Measurements from ENCODE around the gene MBOAT2.
"Not testable (repeated sequence)": the region's sequence is repeated elsewhere in the genome, so short reads cannot be mapped to it uniquely, and the experiment has no call there.

Gene MBOAT2

DNA sequence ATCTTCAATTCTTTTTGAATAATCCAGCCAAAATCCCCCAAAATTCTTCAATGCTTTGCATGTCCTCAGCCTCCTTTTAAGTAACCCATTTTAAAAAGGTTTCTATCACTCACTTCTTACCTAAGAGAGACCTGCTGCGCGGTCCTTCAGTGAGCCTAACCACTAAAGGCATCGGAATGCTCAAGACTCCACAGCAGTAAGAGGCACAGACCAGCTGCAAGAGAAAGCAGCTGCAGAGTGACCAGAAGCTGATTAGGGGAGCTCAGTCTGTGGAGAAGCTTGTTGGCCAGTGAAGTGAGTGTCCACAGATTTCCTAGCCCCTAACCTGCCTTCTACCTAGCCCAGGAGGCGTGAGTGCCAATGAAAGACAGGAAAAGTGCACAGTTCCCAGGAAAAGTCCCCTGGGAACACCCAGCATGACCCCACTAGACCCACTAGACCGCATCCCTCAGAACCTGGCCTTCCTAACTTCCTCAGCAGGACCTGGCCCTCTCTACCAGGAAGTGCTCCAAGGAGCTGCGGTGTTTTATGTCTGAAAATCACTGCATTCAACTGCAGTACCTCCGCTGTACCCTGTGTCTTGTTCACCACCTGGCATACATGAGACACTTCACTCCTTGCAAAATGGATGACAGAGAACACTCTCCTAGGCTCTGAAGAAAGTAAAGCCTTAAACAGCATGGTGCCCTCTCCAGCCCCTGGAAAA is 10.1 kb downstream of the MBOAT2 start:
- DNase-seq (ENCODE audit: low read depth), result no peak

DNA sequence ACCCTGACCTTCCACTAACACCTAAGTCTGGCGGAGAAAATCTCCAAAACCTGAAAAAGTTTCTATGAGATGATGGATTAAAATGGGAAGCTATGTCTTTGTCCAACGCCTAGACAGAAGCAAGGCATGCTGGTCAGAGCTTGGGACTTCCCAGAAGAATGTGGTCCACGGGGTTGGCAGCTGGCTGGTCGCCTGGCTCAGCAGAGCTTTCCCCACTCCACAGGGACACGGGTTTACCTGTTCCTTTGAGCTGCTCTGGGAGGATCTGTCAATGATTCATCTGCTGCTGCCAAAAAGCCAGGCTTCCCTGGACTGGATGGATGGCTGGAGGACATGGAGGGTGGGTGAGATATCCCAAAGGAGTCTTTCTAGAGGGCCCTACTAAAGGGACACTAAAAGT is 10.8 kb downstream of the MBOAT2 start:
- DNase-seq (ENCODE audit: low read depth), result no peak

DNA sequence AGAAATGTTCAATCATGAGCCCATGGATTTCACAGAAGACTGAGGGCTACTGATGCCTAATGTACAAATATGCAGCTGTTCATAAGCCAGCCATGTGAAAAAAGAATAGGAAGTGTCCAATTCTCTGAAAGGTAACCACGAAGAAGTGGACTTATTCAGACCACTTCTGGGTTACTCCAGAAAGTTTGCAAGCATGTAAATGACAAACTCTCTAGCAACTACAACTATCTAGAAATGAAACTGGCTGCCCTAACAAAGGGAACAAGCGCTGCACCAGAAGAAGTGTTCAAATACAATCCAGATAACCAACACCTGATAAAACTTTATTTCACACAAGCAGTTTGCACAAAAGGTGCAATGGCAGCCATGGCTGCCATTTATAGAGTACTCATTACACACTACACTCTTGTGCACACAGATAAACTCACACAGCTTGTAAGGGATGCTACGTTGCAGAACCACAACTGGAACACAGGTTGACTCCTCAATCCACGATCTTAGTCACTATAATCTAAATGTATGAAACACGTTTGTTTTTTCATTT is 13.9 kb downstream of the MBOAT2 start:
- no peak for DNase-seq (ENCODE audit: low read depth)

DNA sequence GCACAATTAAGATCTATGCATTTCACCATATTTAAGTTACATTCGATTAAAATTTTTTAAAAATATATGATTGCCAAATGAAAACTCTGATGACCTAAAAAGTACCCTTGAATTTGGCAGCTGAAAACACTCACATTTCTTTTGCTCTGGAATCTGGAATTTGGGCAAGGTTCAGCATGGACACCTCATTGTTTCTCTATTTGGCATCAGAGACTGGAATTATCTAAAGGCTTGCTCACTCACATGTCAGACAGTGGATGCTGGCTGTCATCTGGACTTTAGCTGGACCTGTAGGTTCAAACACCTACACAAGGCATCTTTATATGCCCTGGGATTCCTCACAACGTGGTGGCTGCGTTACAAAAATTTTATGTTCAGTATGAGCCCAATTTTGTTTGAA is 16.1 kb downstream of the MBOAT2 start:
- no peak for DNase-seq (ENCODE audit: low read depth)

DNA sequence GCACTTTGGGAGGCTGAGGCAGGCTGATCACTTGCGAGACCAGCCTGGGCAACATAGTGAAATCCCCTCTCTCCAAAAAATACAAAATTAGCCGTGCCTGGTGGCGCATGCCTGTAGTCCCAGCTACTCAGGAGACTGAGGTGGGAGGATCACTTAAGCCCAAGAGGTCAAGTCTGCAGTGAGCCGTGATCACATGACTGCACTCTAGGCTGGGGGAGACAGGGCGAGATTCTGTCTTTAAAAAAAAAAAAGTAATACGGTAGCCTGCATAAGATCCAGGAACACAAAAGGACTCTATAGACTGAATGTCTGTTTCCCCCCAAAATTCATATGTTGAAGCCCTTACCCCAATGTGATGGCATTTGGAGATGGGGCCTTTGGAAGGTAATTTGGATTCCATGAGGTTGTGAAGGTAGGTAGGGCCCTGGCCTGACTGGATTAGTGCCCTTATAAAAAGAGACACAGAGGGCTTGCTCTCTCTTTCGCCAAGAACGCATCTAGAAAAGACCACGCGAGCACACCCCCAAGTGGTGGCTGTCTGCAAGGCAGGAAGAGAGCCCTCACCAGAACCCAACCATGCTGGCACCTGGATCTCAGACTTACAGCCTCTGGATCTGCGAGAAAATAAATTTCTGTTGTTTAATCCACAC is 17.0 kb downstream of the MBOAT2 start:
- no peak for DNase-seq (ENCODE audit: low read depth)

DNA sequence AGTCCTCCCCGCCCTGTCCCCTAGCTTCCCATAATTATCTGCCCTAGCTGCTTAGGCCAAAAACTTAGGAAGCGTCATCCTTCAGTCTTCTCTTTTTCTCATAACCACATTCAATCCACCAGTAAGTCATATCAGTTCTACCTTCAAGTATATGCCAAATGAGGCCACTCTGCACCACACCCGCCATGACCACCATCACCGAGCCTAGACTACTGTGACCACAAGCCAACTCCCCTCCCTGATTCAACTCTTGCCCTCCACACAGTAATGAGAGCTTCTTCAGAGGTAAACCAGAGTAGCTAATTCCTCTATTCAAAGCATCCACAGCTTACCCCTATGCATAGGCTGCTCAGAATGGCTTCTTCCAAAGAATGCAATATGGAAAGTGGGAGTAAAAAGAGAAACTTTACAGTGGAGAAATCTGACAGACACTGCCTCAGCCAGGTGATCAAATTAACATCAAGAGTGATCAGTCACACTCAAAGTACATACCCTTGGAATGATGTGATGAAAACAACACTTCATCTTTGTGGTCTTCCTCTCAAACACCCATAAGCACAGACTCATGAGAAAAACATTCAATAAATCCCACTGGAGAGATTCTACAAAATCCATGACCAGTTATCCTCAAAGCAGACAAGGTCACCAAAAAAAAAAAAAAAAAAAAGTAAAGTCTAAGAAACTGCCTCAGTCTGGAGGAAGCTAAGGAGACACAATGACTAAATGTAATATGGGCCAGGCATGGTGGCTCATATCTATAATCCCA is 17.7 kb downstream of the MBOAT2 start:
- DNase-seq (ENCODE audit: low read depth), result no peak

DNA sequence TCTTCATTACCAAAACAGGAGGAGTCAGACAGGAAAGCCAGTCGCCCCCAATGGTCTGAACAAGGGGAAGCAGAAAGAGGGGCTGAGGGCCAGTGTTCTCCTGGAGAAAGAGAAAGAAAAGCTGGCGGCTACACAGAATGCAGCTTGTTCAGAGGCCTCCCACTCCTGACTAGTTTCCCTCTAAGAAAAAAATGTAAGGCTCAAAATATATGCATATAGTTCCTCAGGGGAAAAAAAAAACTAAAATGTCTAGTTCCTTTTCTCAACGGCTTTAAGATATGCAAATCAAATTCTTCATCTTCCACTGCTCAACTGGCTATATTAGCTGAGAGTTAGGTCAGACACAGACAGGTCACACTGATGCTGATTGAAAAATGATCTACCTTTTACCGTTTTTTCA is 18.6 kb downstream of the MBOAT2 start:
- no peak for DNase-seq (ENCODE audit: low read depth)

DNA sequence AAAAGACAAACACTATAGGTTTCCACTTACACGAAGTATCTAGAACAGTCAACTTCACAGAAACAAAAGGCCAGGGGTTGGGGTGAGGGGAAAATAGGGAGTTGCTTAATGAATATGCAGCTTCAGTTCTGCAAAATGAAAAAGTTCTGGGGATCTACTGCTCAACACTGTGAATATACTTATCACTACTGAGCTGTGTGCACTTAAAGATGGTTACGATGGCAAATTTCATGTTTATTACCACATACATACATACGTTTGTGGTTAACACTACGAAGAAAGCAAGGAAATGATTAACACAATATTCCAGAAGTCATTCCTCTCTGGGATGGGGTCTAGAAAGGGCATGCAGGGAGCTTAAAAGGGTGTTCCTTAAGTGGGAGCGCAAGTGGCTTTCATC is 19.3 kb downstream of the MBOAT2 start:
- DNase-seq (ENCODE audit: low read depth), result no peak

DNA sequence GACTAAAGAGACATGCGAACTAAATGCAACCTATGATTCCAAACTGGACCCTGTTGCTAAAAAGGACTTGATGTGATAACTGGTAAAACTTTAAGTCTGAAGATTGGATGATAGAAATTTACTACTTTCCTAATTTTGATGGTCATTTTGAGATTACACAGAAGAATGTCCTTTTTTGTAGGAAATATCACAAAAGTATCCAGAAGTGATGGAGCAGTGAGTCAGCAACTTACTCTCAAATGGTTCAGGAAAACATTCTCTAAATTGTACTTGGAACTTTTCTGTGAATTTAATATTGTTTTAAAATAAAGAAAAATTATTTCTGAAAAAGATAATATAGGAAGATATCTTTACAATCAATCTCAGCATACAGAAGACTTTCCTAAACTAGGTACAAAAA is 19.9 kb downstream of the MBOAT2 start:
- DNase-seq (ENCODE audit: low read depth), result no peak

DNA sequence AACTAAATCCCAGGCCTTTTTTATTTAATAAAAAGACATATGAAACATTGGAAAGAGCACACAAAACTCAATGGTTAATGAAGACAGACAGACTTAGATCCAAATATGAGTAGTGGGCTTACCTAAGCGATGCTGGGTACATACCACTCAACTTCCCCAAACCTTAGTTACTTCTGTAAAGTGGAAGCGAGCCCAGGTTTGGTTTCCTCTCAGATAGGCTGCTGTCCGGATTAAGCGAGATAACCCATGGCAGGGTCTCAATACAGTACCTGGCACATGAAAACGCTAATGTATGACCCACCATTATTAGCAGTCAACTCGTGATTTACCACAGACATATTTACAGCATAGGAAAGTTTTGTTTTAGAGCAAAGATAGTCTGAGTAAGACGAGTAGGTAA is 21.6 kb downstream of the MBOAT2 start:
- DNase-seq (ENCODE audit: low read depth), result no peak

DNA sequence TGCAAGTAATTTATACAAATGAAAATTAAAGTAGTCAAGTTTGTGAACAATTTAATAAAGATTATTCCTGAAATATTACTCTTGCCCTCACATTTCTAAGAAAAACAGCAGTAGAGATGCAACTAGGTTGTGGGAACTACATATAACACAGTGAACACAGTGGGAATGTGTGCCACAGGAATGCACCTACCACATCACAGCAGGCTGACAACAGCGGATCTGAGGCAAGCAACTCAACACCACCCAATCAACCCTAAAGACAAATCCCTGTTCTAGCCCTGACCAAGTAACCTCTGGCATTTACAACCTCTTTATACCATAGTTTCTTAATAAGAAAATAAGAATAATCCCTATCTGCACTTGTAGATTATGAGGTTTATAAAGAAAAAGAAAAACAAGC is 23.4 kb downstream of the MBOAT2 start:
- no peak for DNase-seq (ENCODE audit: low read depth)

DNA sequence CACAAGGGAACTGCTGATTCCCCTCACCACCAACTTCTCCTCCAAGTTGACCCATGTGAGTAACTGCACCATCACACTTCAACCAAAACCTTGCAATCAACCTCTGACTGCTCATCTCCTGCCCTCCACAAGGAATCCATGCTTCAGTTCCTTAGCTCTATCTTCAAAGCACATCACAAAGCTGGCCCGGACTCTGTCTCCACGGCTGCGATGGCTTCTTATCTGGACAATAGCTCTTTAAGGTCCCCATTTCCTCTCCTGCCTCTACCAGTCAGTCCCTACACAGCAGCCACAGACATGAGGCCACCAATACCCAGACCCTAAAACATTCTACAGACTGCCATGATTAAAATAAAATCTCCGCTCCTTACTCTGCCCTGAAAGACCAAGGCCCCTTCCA is 25.7 kb downstream of the MBOAT2 start:
- no peak for DNase-seq (ENCODE audit: low read depth)

DNA sequence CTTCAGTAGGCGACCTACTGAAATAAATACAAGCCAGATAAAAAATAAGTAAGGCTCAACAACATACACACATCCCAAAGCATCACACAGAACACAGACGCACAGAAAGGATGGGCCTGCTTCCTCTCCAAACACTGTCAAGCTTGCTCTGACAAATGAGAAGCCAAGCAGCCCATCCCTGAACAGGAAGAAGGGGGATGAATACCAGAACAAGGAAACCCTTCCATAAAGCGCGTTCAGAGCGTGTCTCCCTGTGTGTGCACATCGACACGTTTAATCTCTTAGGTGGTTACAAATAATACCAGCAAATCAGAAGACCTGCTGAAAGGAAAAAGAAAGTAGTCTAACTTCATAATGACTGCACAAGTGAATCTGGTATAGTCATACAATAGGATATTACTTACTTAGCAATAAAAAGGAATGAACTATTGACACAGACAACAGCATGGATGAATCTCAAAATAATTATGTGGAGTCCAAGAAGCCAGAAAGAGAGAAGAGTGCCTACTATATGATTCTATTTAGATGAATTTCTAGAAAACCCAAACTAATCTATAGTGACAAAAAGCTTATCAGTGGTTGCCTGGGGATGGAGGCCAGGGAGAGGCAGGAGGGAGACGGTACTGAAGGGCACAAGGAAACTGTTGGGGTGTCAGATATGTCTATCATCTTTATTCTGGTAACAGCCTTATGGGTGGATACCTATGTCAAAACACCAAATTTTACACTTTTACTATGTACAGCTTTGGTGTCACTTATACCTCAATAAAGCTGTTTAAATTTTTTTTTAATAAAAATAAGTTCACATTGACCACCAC is 26.8 kb downstream of the MBOAT2 start:
- no peak for DNase-seq (ENCODE audit: low read depth)

DNA sequence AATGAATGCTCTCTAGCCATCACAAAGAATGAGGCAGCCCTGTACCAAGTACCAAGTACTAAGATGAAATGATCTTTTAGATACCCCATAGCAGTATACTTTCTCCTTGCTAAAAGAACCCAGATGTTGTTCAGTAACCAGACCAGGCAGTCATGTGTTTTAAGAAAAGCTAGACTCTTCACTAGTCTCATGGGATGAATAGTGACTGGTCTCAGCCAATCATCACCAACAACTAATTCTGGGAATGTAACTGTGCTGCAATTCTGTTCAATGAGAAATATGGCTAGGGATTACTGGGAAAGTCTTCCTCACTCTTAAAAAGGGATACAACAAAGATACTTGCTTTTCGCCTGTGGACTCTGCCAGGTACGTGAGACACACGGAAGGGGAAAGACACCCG is 29.5 kb downstream of the MBOAT2 start:
- no peak for DNase-seq (ENCODE audit: low read depth)

DNA sequence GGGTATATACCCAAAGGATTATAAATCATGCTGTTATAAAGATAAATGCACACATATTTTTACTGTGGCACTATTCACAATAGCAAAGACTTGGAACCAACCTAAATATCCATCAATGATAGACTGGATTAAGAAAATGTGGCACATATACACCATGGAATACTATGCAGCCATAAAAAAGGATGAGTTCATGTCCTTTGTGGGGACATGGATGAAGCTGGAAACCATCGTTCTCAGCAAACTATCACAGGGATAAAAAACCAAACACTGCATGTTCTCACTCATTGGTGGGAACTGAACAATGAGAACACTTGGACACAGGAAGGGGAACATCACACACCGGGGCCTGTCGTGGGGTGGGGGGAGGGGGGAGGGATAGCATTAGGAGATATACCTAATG is 30.5 kb downstream of the MBOAT2 start:
- not testable (repeated sequence) for DNase-seq (ENCODE audit: low read depth)

DNA sequence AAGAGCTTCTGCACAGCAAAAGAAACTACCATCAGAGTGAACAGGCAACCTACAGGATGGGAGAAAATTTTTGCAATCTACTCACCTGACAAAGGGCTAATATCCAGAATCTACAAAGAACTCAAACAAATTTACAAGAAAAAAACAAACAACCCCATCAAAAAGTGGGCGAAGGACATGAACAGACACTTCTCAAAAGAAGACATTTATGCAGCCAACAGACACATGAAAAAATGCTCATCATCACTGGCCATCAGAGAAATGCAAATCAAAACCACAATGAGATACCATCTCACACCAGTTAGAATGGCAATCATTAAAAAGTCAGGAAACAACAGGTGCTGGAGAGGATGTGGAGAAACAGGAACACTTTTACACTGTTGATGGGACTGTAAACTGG is 30.9 kb downstream of the MBOAT2 start:
- DNase-seq (ENCODE audit: low read depth), result not testable (repeated sequence)

DNA sequence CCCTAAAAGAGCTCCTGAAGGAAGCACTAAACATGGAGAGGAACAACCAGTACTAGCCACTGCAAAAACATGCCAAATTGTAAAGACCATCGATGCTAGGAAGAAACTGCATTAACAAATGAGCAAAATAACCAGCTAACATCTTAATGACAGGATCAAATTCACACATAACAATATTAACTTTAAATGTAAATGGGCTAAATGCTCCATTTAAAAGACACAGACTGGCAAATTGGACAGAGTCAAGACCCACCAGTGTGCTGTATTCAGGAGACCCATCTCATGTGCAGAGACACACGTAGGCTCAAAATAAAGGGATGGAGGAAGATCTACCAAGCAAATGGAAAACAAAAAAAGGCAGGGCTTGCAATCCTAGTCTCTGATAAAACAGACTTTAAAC is 34.1 kb downstream of the MBOAT2 start:
- DNase-seq (ENCODE audit: low read depth), result not testable (repeated sequence)

DNA sequence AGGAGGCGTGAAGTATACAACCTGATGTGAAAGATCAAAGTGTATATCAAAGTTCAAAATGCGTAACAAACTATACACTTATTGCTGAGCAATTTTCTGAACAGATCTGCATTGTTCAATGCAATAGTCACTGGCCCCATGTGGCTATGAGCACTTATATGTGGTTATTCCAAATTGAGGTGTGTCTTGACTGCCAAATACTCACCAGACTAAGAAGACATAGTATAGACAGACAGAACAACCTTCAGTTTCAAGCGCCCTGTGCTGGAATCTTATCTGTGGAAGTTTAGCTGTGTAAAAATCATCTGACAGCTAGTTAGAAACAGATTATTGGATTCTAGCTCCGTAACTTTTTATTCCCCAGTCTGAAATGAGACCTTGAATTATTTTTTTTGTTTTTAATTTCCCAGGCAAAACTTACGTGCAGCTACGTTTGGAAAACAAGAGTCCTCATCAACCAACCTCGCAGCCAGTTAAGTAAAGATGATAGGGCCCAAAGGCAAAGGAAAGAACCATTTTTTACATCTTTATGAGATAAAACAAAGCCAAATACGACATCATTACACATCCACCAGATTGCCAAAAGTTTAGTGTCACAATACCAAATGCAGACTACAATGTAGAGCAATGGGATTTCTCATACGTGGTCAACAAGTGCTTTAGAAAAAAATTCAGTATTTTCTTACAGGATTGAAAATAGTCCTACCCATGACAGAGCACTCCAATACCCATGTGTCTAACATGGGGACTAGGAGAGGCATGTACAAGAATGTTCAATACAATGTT is 37.2 kb downstream of the MBOAT2 start:
- no peak for DNase-seq (ENCODE audit: low read depth)

DNA sequence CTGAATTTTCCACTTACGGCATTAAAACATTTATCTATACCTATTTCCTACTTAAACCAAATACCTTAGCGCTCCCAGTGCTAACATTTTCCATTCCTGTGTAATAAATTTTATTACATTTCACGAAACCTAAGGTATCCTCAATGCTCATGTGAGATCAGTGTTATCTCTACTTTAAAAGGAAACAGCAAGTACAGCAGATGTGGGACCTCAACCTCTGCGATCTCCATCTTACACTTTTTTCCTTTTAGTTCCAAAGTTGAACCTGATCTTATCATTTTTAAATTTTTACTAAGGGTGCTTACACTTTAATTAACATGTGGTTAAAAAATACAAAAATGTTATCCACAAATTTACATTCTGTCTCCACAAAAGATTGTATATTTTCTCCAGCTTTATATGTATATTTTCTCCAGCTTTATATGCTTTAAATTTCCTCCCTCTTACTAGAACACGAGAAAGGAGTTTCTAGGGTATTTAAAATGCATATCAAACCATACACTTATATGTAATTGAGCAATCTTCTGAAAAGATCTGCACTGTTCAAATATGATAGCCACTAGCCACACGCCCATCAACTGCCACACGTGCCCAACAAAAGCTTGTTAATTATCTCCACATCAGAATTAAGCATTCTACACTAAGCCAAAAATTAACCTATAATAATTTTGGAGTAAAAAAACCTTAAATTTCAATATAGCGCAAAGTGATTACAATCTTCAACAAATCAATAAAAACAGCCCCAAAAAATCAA is 38.1 kb downstream of the MBOAT2 start:
- no peak for DNase-seq (ENCODE audit: low read depth)

DNA sequence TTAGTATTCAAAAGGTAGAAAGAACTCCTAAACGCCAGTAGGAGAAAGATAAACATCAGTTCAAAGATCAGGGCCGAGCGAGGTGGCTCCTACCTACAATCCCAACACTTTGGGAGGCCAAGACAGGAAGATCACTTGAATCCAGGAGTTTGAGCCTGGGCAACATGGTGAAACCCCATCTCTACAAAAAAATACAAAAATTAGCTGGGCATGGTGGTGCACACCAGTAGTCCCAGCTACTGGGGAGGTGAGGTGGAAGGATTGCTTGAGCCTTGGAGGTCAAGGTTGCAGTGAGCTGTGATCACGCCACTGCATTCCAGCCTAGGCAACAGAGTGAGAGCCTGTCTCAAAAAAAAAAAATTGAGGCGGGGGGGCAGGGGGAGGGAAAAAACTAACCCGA is 40.6 kb downstream of the MBOAT2 start:
- no peak for DNase-seq (ENCODE audit: low read depth)

DNA sequence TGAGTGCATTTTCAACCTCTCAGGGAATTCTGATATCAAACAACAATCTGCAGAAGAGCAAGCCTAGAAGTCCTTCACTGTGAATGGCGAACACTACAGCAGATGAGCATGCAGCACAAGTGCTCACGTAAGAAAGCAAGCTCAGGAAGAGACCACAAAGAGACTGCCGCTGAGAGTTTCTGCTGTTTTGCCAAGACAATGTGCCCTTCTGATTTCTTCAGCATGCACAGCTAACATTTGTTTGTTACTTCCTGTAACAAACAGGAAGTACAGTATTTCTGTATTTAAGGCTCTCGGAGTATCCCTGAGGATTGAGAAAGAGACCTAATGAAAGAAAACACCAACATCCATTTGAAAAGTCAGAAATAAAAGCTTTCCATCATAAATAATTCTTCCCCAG is 45.9 kb downstream of the MBOAT2 start:
- no peak for DNase-seq (ENCODE audit: low read depth)

All from T-helper 22 cell (primary cell).